ENCODE results near the gene SGCD. TPM values are rescaled to one million over a fixed set of nuclear protein-coding genes. Genes with fewer than 3 reads are reported as not detected.

Gene SGCD
- total and polyA plus RNA-seq, 4 donors = 0.79 to 20.9 (median 6.0) TPM

- H3K27ac ChIP-seq (ENCODE audit: low read depth in 1 of 2, low read length in 1 of 2) = no peak overlapping the region
- no peak for DNase-seq
Observed at GRCh38 chr5:156591631-156592030, 264.7 kb downstream of the SGCD start.

GRCh38 chr5:156593546-156593945, 266.6 kb downstream of the SGCD start:
- Histone ChIP-seq H3K4me3 (no peak overlapping the region), H3K9ac (ENCODE audit: insufficient read depth in 1 of 2, low read length in 2 of 2) (no peak overlapping the region), H3K4me1 (ENCODE audit: control insufficient read depth in 5 of 5, insufficient read depth in 5 of 5, low read length in 5 of 5) (peaks cover 0 to 31% (median 8%) of the 10 kb centered on the region in 5 donors), H3K9me3 (ENCODE audit: control insufficient read depth in 4 of 4, insufficient read depth in 3 of 4, low read length in 3 of 4) (no peaks in the 10 kb centered on the region), H3K36me3 (ENCODE audit: control insufficient read depth in 4 of 4, insufficient read depth in 4 of 4, low read length in 4 of 4) (peaks cover 0 to 4% (median 0%) of the 10 kb centered on the region in 4 donors), H3K27ac (ENCODE audit: low read depth in 1 of 2, low read length in 1 of 2) (peak overlapping the region in 1 of 2 donors; percentile 53), H3K27me3 (ENCODE audit: control insufficient read depth in 3 of 3, insufficient read depth in 3 of 3, low read length in 2 of 3) (no peaks in the 10 kb centered on the region)
- no peak for ATAC-seq (ENCODE audit: insufficient read depth, low FRiP score)
- 88 to 93% methylated on average over 1 of the region's 1 CpG for WGBS, 2 donors
- DNase-seq = no peak
- no peak for TF ChIP-seq CTCF (IDR thresholded peaks at IDR 0.05; ENCODE audit: control extremely low read depth, extremely low read depth)

More at GRCh38 chr5:156591631-156592030, 264.7 kb downstream of the SGCD start:
- Histone ChIP-seq H3K36me3 (ENCODE audit: control insufficient read depth in 4 of 4, insufficient read depth in 4 of 4, low read length in 4 of 4) (peaks cover 0 to 4% (median 0%) of the 10 kb centered on the region in 4 donors), H3K9ac (ENCODE audit: insufficient read depth in 1 of 2, low read length in 2 of 2) (no peak overlapping the region), H3K4me1 (ENCODE audit: control insufficient read depth in 5 of 5, insufficient read depth in 5 of 5, low read length in 5 of 5) (peaks cover 0 to 32% (median 8%) of the 10 kb centered on the region in 5 donors), H3K4me3 (no peak overlapping the region), H3K9me3 (ENCODE audit: control insufficient read depth in 4 of 4, insufficient read depth in 3 of 4, low read length in 3 of 4) (no peaks in the 10 kb centered on the region), H3K27me3 (ENCODE audit: control insufficient read depth in 3 of 3, insufficient read depth in 3 of 3, low read length in 2 of 3) (no peaks in the 10 kb centered on the region)
- ATAC-seq (ENCODE audit: insufficient read depth, low FRiP score) = no peak
- TF ChIP-seq CTCF (IDR thresholded peaks at IDR 0.05; ENCODE audit: control extremely low read depth, extremely low read depth) = no peak

DNA sequence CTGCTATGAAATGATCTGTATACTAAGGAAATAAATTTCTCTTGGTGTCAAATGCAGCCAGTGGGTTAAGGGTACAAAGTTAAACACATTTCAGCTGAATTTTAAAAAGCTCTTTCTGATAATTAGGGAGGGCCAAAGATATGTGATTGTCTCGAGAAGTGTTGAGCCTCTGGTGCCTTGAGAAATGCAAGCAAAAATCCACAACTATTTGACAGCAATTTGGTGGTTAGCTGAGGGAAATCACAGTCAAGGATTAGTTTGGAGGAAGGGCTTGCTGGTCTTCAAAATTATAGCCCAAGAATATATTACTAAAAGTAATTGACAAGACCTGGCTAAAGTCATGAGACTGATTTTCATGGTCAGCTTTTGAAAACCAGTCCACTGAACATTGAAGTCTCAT, 267.4 kb downstream of the SGCD start:
- peaks cover 0 to 4% (median 0%) of the 10 kb centered on the region in 4 donors for H3K36me3 ChIP-seq (ENCODE audit: control insufficient read depth in 4 of 4, insufficient read depth in 4 of 4, low read length in 4 of 4)

More for the DNA sequence above, 267.4 kb downstream of the SGCD start:
- no peak for DNase-seq
- Histone ChIP-seq H3K9ac (ENCODE audit: insufficient read depth in 1 of 2, low read length in 2 of 2) (no peak overlapping the region), H3K27ac (ENCODE audit: low read depth in 1 of 2, low read length in 1 of 2) (peak overlapping the region in 1 of 2 donors; percentile 95), H3K27me3 (ENCODE audit: control insufficient read depth in 3 of 3, insufficient read depth in 3 of 3, low read length in 2 of 3) (no peaks in the 10 kb centered on the region), H3K4me1 (ENCODE audit: control insufficient read depth in 5 of 5, insufficient read depth in 5 of 5, low read length in 5 of 5) (peaks cover 0 to 28% (median 8%) of the 10 kb centered on the region in 5 donors), H3K4me3 (no peak overlapping the region), H3K9me3 (ENCODE audit: control insufficient read depth in 4 of 4, insufficient read depth in 3 of 4, low read length in 3 of 4) (no peaks in the 10 kb centered on the region)
- no peak for ATAC-seq (ENCODE audit: insufficient read depth, low FRiP score)
- 63% methylated on average over 1 of the region's 1 CpG for WGBS, 2 donors
- no peak for TF ChIP-seq CTCF (IDR thresholded peaks at IDR 0.05; ENCODE audit: control extremely low read depth, extremely low read depth)
